GM19463 (cell line): ENCODE data around the gene CFAP92.

Experiments
- ATAC-seq: cut with Tn5 transposase; IDR thresholded peaks from one replicate; pipeline ENCODE4 v1.9.1; 2021; ENCODE audit warnings: mild to moderate bottlenecking, moderate library complexity; ENCODE audit not compliant: unreplicated experiment

The CFAP92 gene

GRCh38 chr3:129006864-129007263 lies 13.0 kb upstream of the CFAP92 start:
- ATAC-seq: no peak

- ATAC-seq: no peak
These were observed 11.8 kb upstream of the CFAP92 start for GRCh38 chr3:129005526-129006303.

GRCh38 chr3:129004639-129005295 lies 10.9 kb upstream of the CFAP92 start:
- no peak for ATAC-seq

GRCh38 chr3:129003578-129004112 lies 9.8 kb upstream of the CFAP92 start:
- ATAC-seq: no peak

- ATAC-seq: no peak
These were observed 9.0 kb upstream of the CFAP92 start for GRCh38 chr3:129002573-129003569.

- ATAC-seq: no peak
These were observed 8.1 kb upstream of the CFAP92 start for GRCh38 chr3:129001806-129002572.

GRCh38 chr3:129001101-129001805 lies 7.4 kb upstream of the CFAP92 start, which contains the start of gene EFCC1:
Gene EFCC1 (plus strand): TSS chr3:129001304. CDS start chr3:129001629, 325 bp downstream.
- ATAC-seq: no peak

GRCh38 chr3:129000742-129001100 lies 6.8 kb upstream of the CFAP92 start:
- no peak for ATAC-seq

- no peak for ATAC-seq
These were observed 5.2 kb upstream of the CFAP92 start for GRCh38 chr3:128999102-128999501.

- ATAC-seq: no peak
These were observed 4.7 kb upstream of the CFAP92 start for GRCh38 chr3:128998561-128998960.

GRCh38 chr3:128997486-128998133 lies 3.7 kb upstream of the CFAP92 start:
- ATAC-seq: no peak

- ATAC-seq: no peak
These were observed 2.9 kb upstream of the CFAP92 start for GRCh38 chr3:128996726-128997125.

- no peak for ATAC-seq
These were observed 2.3 kb upstream of the CFAP92 start for GRCh38 chr3:128996200-128996599.

- no peak for ATAC-seq
These were observed 1.9 kb upstream of the CFAP92 start for GRCh38 chr3:128995737-128996136.

GRCh38 chr3:128994581-128995546 lies 988 bp upstream of the CFAP92 start:
- no peak for ATAC-seq

GRCh38 chr3:128994173-128994512 lies 267 bp upstream of the CFAP92 start:
- ATAC-seq: no peak

- ATAC-seq: no peak
These were observed 883 bp downstream of the CFAP92 start for GRCh38 chr3:128992926-128993460.
